MM.1S (cell line): ENCODE measurements around the gene COPB2.

Experiments
- CTCF ChIP-seq: fragments of 300-600 bp; sonication (generic); IDR thresholded peaks from 2 replicates; pipeline ENCODE4 v1.5.1; 2016; ENCODE audit warnings: antibody characterized with exemption, low read length, mixed read lengths
- EZH2 ChIP-seq: fragments of 300-600 bp; sonication (generic); optimal IDR thresholded peaks from 2 replicates; pipeline ENCODE3; 2017; ENCODE audit warnings: low read depth, mild to moderate bottlenecking, antibody characterized with exemption, low read length, mixed read lengths

- TF ChIP-seq CTCF (no peak), EZH2 (no peak)
Measured at GRCh38 chr3:139343895-139344856, 45.3 kb downstream of the COPB2 start, which contains the start of gene MRPS22.
